B cell (primary cell): Measurements from ENCODE around the gene IPO13.

Experiments
- EZH2 ChIP-seq: IDR thresholded peaks from 2 replicates; pipeline ENCODE4 v1.6.1; 2012; ENCODE audit warnings: borderline replicate concordance, low read depth, mild to moderate bottlenecking, moderate library complexity, low read length; ENCODE audit not compliant: insufficient read depth, poor library complexity, severe bottlenecking
- TF ChIP-seq, protein P1 (sequence below): fragments of 200-600 bp; IDR thresholded peaks from one replicate; pipeline ENCODE4 v1.8.0; 2022; ENCODE audit warnings: antibody characterized with exemption, mild to moderate bottlenecking

DNA sequence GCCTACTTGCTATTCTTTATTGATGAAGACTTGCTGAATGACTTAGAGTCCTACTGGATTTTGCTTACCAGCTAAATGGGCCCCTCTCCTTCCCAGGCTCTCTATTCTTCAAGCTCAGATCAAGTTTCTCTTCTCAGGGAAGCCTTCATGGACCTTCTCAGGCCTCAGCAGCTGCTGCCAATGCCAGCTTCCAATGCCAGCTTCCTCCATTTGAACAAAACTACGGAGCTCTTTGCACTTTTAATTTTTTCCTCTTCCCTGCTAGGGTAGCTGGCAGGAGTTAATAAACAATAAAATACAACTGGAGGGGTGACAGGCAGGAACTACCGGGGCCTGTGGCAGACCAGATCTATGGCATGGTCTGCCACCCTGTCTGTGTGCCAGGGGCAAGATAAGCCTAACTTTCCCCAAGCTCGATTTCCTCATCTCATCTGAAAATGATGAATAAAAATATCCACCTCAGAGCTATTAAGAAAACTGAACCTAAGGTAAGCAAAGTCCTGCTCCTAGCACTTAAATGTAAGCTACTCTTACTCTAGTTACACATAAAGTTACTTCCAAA, 995 bp upstream of the IPO13 start:
- TF ChIP-seq, protein P1, sequence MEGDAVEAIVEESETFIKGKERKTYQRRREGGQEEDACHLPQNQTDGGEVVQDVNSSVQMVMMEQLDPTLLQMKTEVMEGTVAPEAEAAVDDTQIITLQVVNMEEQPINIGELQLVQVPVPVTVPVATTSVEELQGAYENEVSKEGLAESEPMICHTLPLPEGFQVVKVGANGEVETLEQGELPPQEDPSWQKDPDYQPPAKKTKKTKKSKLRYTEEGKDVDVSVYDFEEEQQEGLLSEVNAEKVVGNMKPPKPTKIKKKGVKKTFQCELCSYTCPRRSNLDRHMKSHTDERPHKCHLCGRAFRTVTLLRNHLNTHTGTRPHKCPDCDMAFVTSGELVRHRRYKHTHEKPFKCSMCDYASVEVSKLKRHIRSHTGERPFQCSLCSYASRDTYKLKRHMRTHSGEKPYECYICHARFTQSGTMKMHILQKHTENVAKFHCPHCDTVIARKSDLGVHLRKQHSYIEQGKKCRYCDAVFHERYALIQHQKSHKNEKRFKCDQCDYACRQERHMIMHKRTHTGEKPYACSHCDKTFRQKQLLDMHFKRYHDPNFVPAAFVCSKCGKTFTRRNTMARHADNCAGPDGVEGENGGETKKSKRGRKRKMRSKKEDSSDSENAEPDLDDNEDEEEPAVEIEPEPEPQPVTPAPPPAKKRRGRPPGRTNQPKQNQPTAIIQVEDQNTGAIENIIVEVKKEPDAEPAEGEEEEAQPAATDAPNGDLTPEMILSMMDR = no peak
- no peak for TF ChIP-seq EZH2
